OCI-LY7 (cell line): ENCODE measurements around the gene DNAJC21.

Experiments used
- EZH2phosphoT487 ChIP-seq: fragments of 200-600 bp; sonication (generic); IDR thresholded peaks from 2 replicates; pipeline ENCODE4 v1.6.1; 2018; ENCODE audit warnings: low read depth, borderline replicate concordance, mild to moderate bottlenecking, mixed run types, antibody characterized with exemption, low read length, moderate library complexity, mixed read lengths
- TF ChIP-seq, protein P1 (sequence below): fragments of 200-600 bp; sonication (generic); conservative IDR thresholded peaks from 2 replicates; pipeline ENCODE4 v1.5.1; 2014; ENCODE audit warnings: mild to moderate bottlenecking, antibody characterized with exemption, low read length, moderate library complexity, mixed read lengths

DNA sequence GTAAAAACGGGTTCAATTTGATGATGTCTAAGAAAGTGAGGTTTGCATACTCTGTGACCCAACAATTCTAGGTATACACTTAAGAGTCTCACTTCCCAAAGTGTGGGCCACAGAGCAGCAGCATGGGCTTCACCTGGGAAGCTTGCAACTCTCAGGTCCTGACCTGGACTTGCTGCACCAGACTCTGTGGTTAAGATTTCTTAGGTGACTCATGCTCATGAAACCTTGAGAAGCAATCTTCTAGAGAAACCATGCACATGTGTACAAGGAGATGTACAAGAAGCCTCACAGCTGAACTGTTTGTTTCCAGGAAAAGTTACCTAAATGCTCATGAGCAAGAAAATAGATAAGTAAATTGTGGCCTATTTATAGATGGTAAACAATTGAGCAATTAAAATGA lies 30.0 kb downstream of the DNAJC21 start:
- TF ChIP-seq, protein P1, sequence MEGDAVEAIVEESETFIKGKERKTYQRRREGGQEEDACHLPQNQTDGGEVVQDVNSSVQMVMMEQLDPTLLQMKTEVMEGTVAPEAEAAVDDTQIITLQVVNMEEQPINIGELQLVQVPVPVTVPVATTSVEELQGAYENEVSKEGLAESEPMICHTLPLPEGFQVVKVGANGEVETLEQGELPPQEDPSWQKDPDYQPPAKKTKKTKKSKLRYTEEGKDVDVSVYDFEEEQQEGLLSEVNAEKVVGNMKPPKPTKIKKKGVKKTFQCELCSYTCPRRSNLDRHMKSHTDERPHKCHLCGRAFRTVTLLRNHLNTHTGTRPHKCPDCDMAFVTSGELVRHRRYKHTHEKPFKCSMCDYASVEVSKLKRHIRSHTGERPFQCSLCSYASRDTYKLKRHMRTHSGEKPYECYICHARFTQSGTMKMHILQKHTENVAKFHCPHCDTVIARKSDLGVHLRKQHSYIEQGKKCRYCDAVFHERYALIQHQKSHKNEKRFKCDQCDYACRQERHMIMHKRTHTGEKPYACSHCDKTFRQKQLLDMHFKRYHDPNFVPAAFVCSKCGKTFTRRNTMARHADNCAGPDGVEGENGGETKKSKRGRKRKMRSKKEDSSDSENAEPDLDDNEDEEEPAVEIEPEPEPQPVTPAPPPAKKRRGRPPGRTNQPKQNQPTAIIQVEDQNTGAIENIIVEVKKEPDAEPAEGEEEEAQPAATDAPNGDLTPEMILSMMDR: no peak
- TF ChIP-seq EZH2phosphoT487: no peak
